Measurements from ENCODE around the gene STK11. TPM values are rescaled to one million over a fixed set of nuclear protein-coding genes. Genes with fewer than 3 reads are reported as not detected.

Gene STK11
- total RNA-seq (2014; rRNA removed; shearing (Covaris generic)): 96.3 and 99.0 TPM in 2 replicates

- DNase-seq: peak; percentile 100
- H3K36me3 ChIP-seq (replicated peaks; ENCODE audit: control insufficient read depth, insufficient read depth, low read length): peaks cover 1% of the 10 kb centered on the region
- peak within 1 kb of the TSS; percentile 75 for H3K4me3 ChIP-seq (ENCODE audit: insufficient read depth, low read depth, low read length)
- no peaks in the 10 kb centered on the region; the same call in 1 of the 2 replicates for H3K27me3 ChIP-seq (ENCODE audit: control insufficient read depth, insufficient read depth, low read length)
These were observed at the start of gene STK11 for GRCh38 chr19:1205114-1206099. Gene STK11 (plus strand): TSS chr19:1205778. CDS start chr19:1206914, 1,136 bp downstream.

- DNase-seq: no peak
- Histone ChIP-seq H3K36me3 (replicated peaks; ENCODE audit: control insufficient read depth, insufficient read depth, low read length) (no peaks in the 10 kb centered on the region; the same call in none of the 2 replicates), H3K27me3 (ENCODE audit: control insufficient read depth, insufficient read depth, low read length) (no peaks in the 10 kb centered on the region), H3K4me3 (ENCODE audit: insufficient read depth, low read depth, low read length) (no peak overlapping the region)
These were observed 49.2 kb upstream of the STK11 start for GRCh38 chr19:1156305-1156801.

GRCh38 chr19:1156830-1157615, 48.6 kb upstream of the STK11 start:
- Histone ChIP-seq H3K36me3 (replicated peaks; ENCODE audit: control insufficient read depth, insufficient read depth, low read length) (no peaks in the 10 kb centered on the region; the same call in 1 of the 2 replicates), H3K27me3 (ENCODE audit: control insufficient read depth, insufficient read depth, low read length) (no peaks in the 10 kb centered on the region), H3K4me3 (ENCODE audit: insufficient read depth, low read depth, low read length) (no peak overlapping the region)
- DNase-seq: no peak

GRCh38 chr19:1157931-1158884, 47.4 kb upstream of the STK11 start:
- DNase-seq: no peak
- H3K27me3 ChIP-seq (ENCODE audit: control insufficient read depth, insufficient read depth, low read length): no peaks in the 10 kb centered on the region
- H3K4me3 ChIP-seq (ENCODE audit: insufficient read depth, low read depth, low read length): no peak overlapping the region
- no peaks in the 10 kb centered on the region for H3K36me3 ChIP-seq (replicated peaks; ENCODE audit: control insufficient read depth, insufficient read depth, low read length)

- DNase-seq: no peak
- Histone ChIP-seq H3K27me3 (ENCODE audit: control insufficient read depth, insufficient read depth, low read length) (no peaks in the 10 kb centered on the region), H3K36me3 (replicated peaks; ENCODE audit: control insufficient read depth, insufficient read depth, low read length) (no peaks in the 10 kb centered on the region), H3K4me3 (ENCODE audit: insufficient read depth, low read depth, low read length) (no peak overlapping the region)
These were observed 46.6 kb upstream of the STK11 start for GRCh38 chr19:1158885-1159448.

- no peak for DNase-seq
- Histone ChIP-seq H3K27me3 (ENCODE audit: control insufficient read depth, insufficient read depth, low read length) (no peaks in the 10 kb centered on the region), H3K4me3 (ENCODE audit: insufficient read depth, low read depth, low read length) (no peak overlapping the region), H3K36me3 (replicated peaks; ENCODE audit: control insufficient read depth, insufficient read depth, low read length) (no peaks in the 10 kb centered on the region)
These were observed 45.5 kb upstream of the STK11 start for GRCh38 chr19:1159864-1160595.

GRCh38 chr19:1161716-1162115, 43.9 kb upstream of the STK11 start:
- Histone ChIP-seq H3K27me3 (ENCODE audit: control insufficient read depth, insufficient read depth, low read length) (no peaks in the 10 kb centered on the region), H3K4me3 (ENCODE audit: insufficient read depth, low read depth, low read length) (no peak overlapping the region), H3K36me3 (replicated peaks; ENCODE audit: control insufficient read depth, insufficient read depth, low read length) (no peaks in the 10 kb centered on the region)
- peak; percentile 92 for DNase-seq

GRCh38 chr19:1162404-1163282, 42.9 kb upstream of the STK11 start:
- Histone ChIP-seq H3K36me3 (replicated peaks; ENCODE audit: control insufficient read depth, insufficient read depth, low read length) (no peaks in the 10 kb centered on the region), H3K4me3 (ENCODE audit: insufficient read depth, low read depth, low read length) (no peak overlapping the region), H3K27me3 (ENCODE audit: control insufficient read depth, insufficient read depth, low read length) (no peaks in the 10 kb centered on the region)
- no peak for DNase-seq

- Histone ChIP-seq H3K36me3 (replicated peaks; ENCODE audit: control insufficient read depth, insufficient read depth, low read length) (no peaks in the 10 kb centered on the region), H3K27me3 (ENCODE audit: control insufficient read depth, insufficient read depth, low read length) (no peaks in the 10 kb centered on the region), H3K4me3 (ENCODE audit: insufficient read depth, low read depth, low read length) (no peak overlapping the region)
- no peak for DNase-seq
These were observed 42.2 kb upstream of the STK11 start for GRCh38 chr19:1163283-1163933.

GRCh38 chr19:1163934-1164683, 41.5 kb upstream of the STK11 start:
- DNase-seq: no peak
- Histone ChIP-seq H3K27me3 (ENCODE audit: control insufficient read depth, insufficient read depth, low read length) (no peaks in the 10 kb centered on the region), H3K36me3 (replicated peaks; ENCODE audit: control insufficient read depth, insufficient read depth, low read length) (no peaks in the 10 kb centered on the region), H3K4me3 (ENCODE audit: insufficient read depth, low read depth, low read length) (no peak overlapping the region)

- Histone ChIP-seq H3K4me3 (ENCODE audit: insufficient read depth, low read depth, low read length) (no peak overlapping the region), H3K27me3 (ENCODE audit: control insufficient read depth, insufficient read depth, low read length) (no peaks in the 10 kb centered on the region), H3K36me3 (replicated peaks; ENCODE audit: control insufficient read depth, insufficient read depth, low read length) (no peaks in the 10 kb centered on the region)
- no peak for DNase-seq
These were observed 40.7 kb upstream of the STK11 start for GRCh38 chr19:1164684-1165531.
